SK-N-MC (cell line): ENCODE data around the gene JCHAIN.

Source experiments
- EZH2 ChIP-seq: fragments of 200-600 bp; sonication (generic); IDR thresholded peaks from one replicate; pipeline ENCODE4 v1.6.1; 2017; ENCODE audit warnings: antibody characterized with exemption
- FOXP2 ChIP-seq: optimal IDR thresholded peaks from 2 replicates; pipeline ENCODE3; 2011; ENCODE audit warnings: mild to moderate bottlenecking, moderate library complexity; ENCODE audit not compliant: insufficient read depth; ENCODE audit errors: extremely low read length, control extremely low read depth
- POLR2AphosphoS5 ChIP-seq: IDR thresholded peaks from 2 replicates; pipeline ENCODE4 v1.6.1; 2012; ENCODE audit warnings: mild to moderate bottlenecking, low read depth, low read length, borderline replicate concordance

GRCh38 chr4:70704215-70704930, 38.1 kb upstream of the JCHAIN start:
- peak; percentile 62 for TF ChIP-seq POLR2AphosphoS5
- no peak for TF ChIP-seq EZH2
- no peak for TF ChIP-seq FOXP2
